Ammon's horn (tissue), 1 donor: ENCODE data around the gene USP8.
"Not testable (repeated sequence)": the region's sequence is repeated elsewhere in the genome, so short reads cannot be mapped to it uniquely, and the experiment has no call there.

Experiments used
- DNase-seq: peaks from one replicate; pipeline ENCODE4 v3.0.0-alpha.2; 2016; ENCODE audit warnings: low spot score

Gene USP8

DNA sequence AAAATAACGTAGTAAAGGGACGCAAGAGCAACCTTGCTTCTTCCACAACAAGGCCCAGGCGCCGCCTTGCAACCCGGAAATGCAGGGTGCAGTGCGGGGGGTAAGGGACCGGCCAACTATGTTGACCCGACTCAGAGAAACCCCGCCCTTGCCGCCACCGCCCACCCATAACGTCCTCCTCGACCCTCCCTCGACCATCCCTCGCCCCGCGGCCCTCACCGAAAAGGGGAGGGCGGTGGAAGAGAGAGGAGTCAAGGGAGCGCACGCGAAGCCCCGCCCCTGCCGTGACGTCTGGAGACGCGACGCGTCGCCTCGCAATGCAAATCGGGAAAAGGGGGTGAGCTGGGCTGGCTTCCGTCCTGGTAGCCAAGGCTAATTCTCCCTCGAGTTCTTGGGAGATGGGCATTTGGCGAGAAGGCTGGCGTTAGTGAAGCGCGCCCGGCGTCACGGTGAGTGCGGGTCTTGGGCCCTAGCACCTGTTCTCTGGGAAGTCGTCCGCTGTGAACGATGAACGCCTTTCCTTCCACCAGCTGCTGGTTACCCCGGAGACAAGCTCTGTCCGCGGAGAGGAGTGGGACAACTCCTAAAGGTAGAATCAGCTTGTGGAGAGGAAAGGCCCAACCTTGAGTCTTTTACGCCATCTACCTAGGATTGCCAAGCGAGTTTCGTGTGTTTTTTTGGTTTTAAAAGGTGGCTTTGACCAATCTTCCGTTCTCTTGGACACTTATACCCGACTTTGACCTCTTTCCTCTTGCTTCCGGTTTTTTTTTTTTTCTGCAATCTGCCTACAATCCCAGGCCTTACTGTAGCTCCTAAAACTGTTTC is at the start of gene USP8:
Gene USP8 (plus strand): TSS at position 340 of the 825 bp plus-strand sequence. CDS start 14,669 bp downstream, outside the sequence.
- DNase-seq = peak; percentile 98

DNA sequence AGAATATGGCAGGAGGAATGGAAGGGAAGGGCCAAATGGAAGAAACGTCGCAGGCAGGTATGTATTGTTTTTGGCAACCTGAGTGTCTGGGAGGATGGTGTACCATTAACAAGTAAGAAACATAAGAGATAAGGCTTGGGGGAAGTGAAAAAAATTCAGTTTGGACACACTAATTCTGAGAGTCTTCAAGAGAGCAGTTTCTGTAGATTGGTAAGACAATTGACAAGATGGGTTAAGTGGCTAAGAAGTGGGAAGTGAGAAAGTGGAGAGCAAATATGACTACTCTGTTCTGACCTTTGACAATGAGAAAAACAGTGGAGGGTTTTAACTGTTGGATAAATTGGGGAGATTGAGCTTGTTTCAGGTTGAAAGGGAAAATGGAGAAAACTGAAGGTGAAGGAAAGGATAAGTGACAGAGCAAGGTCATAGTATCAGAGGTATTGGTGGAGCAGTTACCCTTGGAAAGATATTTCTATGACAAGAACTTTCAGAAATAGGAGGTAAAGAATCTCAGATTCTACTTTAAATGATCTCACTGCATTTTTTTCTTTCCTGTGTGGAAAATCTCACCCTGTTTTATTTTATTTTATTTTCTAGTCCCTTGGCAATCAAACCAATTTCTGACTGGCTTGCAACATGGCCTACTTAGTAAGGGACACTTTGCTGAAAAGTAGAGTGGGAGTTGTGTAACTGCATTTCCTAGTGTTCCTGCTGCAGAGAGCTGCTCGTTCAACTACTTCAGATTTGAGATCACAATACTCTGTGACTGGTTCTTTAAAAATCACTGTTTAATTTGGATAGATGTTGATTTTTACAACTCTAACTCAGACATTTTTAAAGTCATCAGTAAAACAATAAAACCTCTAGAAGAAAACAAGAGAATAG is 46.1 kb upstream of the USP8 start:
- DNase-seq = no peak

DNA sequence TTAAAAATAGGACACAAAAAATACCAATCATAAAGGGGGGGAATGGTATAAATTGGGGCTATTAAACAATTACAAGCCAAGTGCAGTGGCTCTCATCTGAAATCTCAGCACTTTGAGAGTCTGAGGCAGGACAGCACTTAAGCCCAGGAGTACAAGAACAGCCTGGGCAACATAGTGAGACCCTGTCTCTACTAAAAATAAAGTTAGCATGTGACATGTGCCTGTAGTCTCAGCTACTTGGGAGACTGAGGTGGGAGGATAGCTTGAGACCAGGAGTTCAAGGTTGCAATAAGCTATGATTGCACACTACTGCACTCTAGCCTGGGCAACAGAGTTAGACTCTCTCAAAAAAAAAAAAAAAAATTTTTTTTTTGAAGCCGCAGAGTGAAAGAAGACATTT is 45.4 kb upstream of the USP8 start:
- no peak for DNase-seq

DNA sequence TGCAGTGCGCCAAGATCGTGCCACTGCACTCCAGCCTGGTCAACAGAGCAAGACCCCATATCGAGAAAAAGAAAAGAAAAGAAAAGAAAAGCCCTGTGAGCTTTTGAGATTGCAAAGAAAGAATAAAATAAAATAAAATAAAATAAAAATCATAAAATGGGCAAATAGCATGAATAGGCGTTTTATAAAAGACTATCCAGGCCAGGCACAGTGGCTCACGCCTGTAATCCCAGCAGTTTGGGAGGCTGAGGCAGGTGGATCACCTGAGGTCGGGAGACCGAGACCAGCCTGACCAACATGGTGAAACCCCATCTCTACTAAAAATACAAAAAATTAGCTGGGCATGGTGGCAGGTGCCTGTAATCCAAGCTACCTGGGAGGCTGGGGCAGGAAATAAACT is 44.8 kb upstream of the USP8 start:
- not testable (repeated sequence) for DNase-seq

DNA sequence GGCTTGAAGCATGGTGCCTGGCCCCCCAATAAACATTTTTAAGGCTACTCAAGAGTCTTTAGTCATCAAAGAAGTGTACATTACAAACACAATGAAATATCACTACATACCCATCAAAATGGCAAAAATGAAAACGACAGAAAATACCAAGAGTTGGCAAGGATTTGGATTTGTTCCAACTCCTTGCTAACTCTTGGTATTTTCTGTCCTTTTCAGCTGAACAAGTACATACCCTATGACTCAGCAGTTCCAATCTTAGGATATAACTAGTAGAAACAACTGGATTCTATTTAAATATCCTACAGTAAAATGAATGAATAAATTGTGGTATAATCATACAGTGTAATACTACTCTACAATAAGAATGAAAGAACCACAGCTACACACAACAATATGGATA is 44.1 kb upstream of the USP8 start:
- DNase-seq = no peak

DNA sequence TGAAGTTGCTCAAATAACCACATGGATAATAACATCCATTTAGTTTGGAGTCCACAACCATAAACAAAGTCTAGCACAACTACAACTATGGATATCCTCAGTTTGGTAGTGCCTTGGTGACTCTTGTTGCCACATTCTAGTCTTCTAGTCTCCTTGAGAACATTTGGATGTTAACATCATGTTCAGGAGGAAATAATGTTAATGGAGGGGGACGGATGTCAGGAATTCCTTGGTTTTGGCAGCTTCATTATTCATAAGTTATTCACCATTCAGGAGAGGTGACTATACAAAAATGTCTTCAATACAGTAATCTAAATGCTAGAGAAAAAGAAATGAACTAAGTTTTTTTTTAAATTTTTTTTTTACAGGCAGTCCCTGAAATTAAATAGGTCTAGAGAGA is 42.8 kb upstream of the USP8 start:
- DNase-seq = no peak

DNA sequence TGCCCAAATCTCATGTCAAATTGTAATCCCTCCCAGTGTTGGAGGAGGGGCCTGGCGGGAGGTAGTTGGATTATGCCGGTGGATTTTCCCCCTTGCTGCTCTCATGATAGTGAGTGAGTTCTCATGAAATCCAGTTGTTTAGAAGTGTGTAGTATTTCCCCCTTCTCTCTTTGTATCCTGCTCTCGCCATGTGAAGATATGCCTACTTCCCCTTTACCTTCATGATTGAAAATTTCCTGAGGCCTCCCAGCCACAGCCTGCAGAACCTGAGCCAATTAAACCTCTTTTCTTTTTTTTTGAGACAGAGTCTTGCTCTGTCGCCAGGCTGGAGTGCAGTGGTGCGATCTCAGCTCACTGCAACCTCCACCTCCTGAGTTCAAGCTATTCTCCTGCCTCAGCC is 41.8 kb upstream of the USP8 start:
- not testable (repeated sequence) for DNase-seq

DNA sequence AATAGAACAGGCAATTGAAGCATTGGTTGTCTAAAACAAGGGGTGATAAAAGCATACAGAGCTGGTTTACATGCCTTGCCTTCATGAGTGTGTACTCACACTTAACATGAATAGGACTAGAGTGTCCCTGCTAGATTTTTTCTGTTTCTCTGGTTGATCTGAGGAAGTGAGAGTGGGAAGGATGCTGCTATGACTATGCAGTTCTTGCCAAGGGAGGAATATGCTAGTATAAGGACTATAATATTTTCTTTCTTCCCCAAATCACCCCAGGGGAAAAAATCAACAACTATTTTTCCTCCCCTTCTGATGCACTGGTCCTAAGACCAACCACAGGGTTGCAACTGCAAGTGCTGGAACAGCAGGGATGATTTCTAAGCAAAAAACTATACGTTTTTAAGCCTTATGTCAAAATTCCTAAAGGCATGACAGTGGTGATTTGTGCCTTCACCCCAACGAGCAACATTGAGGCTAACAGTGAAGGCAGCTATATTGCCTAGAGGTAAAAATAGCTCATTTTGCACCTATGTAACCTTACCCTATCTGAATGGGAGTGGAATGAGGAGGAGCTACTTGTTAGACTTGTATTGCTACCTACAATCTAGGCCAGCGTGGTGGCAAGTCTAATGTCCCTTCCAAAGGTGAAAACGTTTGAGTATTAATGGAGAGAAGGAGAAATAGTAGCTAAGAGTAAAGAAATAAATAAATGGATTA is 33.5 kb upstream of the USP8 start:
- DNase-seq = peak; percentile 9

DNA sequence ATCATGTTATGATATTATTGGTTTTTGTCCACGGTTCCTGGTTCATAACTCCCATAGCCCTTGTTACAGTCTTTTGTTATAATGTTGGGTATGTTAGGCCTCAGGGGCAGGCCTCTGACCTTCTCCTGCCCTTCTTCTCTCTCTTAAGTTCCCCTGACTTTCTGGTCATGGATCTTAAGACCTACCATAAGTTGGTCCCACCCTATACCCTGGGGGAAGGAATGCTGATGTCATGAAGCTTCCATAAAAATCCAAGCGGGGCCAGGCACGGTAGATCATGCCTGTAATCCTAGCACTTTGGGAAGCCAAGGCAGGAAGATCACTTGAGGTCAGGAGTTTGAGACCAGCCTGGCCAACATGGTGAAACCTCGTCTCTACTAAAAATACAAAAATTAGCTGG is 32.6 kb upstream of the USP8 start:
- not testable (repeated sequence) for DNase-seq

DNA sequence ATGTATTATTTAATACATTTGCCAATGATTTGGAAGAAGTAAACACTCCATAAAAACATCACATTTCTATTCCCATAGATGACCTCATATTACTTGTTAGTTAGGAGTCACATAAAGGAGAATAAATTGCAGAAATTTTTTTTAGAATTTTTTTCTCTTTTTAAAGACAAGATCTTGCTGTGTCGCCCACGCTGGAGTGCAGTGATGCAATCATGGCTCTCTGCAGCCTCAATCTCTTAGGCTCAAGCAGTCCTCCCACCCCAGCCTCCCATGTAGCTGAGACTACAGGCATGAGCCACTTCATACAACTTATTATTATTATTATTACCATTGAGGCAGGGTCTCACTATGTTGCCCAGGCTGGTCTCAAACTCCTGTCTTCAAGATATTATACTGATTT is 12.3 kb upstream of the USP8 start:
- DNase-seq = no peak

DNA sequence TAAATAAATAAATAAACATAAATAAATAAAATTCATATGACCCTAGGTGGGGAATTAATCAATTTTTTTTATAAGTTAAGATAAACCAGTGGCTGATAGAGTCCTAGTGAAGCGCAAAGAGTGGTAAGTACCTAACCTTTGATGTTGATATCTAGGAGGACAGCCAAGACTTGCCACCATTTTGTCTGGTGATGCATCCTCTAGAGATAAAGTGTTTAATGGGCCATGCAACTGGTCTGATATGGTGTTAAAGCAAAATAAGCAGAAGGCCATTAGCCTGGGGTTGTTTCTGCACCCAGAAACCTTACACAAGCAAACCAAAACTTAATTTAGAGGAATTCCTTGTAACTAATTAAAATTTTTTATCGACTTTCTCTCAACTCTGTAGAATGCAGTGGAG is 9.6 kb upstream of the USP8 start:
- no peak for DNase-seq

DNA sequence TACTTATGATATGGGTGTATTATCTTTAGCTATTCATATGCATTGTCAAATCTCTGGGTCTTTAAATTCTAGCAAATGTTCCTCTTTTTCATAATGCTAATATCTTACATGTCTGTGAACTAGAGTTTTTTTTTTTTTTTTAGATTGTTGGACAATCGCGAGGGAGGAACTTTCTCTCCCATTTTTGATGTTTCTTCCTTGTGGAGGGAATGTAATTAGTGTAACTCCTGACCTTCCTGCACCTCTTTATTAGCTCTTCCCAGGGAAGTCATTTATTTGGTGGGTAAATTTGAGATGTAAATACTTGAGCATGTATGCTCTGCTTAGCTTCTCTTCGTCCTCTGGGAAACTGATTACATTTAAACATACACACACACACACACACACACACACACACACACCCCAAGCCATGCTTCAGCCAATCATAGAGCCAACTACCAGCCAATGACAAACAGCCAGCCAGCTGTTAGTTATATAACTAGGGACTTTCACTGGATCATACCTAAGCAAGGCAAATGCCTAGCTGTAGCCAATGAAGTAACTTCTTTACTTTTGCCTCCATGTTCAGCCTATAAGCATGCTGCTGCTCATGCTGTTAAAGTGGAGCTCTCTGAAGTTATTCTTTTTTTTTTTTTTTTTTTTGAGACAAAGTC is 8.3 kb upstream of the USP8 start:
- DNase-seq = no peak

DNA sequence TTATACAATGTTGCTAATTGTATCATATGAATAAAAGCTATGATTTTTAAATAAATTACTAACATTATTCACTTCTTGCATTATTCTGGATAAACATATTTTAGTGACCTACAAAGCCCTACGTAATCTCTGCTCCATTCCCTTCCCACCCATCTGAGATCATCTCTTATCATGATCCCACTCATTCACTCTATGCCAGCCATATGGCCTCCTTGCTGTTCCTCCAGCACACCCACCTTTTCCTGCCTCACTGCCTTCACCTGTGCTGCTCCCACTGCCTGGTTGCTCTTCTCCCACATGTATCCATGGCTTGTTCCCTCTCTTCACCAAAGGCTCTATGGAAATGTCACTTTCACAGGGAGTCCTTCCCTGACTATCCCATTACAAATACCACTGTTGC is 7.3 kb upstream of the USP8 start:
- DNase-seq = peak; percentile 50

DNA sequence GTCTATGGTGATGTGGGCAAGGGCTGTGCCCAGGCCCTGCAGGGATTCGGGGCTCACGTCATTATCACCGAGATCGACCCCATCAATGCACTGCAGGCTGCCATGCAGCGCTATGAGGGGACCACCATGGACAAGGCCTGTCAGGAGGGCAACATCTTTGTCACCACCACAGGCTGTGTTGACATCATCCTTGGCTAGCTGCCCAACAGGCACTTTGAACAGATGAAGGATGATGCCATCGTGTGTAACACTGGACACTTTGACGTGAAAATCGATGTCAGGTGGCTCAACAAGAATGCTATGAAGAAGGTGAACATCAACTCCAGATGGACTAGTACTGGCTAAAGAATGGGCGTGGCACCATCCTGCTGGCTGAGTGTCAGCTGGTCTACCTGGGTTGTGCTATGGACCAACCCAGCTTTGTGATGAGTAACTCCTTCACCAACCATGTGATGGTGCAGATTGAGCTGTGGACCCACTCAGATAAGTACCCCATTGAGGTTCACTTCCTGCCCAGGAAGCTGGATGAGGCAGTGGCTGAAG is 6.1 kb upstream of the USP8 start:
- no peak for DNase-seq

DNA sequence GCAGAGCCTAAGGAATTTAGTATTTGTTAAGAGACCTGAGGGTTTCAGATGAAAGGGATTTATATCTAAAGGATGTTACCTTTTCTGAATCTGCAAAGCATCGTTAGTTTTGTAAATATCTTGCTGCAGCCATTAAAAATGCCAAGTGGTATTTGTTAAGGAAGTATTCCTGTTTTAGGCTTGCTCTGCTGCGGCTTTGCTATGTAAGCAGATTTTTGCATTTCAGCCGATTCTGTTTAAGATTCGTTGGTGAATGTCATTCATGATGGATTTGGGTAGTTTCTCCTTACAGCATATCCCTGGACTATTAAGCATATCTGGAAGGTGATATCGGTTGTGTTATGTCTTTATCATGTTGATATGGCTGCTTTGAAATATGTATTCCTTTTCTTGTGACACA is 1.0 kb downstream of the USP8 start:
- no peak for DNase-seq

DNA sequence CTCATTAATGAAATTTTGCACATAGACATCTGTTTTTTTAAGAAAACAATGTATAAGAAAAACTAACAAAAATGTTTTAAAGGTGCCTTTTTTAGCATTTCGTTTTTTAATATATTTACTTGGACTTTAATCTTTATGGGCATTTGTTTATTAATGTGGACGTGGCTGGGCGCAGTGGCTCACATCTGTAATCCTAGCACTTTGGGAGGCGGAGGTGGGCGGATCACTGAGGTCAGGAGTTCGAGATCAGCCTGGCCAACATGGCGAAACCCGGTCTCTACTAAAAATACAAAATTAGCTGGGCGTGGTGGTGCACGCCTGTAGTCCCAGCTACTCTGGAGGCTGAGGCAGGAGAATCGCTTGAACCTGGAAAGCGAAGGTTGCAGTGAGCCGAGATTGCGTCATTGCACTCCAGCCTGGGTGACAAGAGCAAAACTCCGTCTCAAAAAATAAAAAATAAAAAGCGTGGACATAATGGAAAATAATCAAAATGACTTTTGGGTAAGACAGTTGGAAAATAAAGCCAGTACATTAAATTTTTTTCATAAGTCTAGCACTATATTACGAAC is 1.6 kb downstream of the USP8 start:
- DNase-seq = not testable (repeated sequence)

DNA sequence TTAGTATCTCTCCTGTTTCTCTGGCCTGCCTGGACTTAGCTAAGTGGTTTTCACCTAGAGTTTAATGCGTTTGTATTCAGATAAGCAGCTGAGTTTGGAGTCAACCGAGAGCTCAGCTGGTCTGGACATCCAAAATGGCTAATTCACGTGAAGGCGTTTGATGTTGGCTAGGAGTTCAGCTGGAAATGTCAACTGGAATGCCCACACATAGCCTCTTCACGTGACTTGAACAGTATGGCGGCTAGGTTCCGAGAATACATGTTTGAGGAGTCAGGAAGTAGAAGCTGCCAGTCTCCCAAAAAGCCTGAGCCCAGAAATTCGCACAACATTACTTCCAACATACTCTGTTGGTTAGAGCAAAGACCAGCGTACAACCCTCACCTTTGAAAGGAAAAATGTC is 2.2 kb downstream of the USP8 start:
- no peak for DNase-seq

DNA sequence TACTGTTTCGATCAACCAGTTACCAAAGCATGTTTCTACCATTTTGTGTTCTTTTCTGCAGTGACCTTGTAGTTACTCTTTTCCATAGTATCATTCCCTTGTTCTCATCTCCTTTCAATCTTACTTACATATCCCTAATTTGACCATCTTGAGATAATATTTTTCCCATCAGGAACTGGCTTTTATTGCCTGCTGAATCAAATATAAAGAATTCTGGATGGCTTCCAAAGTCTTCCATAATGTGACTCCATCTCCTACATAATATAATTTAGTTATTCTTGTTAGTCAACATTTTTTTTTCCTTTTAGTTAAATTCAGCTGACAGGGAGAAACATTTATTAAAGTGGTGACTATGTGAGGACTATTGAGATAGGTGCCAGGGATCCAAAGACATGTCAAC is 7.0 kb downstream of the USP8 start:
- DNase-seq = no peak

DNA sequence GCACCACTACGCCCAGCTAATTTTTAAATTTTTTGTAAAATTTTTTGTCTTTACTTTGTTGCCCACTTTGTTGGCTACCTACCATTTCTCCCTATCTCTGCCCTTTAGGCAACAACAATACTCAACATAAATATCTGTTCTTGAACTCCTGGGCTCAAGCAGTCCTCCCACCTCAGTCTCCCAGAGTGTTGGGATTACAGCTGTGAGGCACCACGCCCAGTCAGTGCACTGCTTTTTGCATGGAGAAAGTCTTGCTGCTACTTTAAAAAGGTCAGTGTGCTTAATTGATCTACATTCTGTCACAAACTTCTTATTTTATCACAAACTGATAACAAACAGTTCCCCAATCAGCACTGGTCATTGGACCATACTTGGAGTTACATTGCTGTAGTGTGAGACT is 8.0 kb downstream of the USP8 start:
- no peak for DNase-seq

DNA sequence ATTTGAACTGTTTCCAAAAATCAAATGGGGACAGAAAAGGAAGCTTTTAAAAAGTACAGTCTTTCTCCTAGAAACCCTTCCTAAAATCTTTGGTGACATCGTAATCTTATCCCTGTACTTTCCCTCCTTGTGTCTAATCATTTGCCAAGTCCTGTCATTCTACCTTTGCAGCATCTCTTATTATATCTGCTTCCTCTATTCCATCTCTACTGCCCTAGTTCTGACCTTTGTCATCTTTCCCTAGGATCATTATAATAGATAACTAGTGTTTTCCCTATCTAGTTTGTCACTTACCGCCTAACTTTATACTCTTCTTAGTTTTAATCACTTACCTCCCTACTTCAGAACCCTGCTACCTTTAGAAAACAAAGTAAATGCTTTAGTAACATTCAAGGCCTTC is 11.6 kb downstream of the USP8 start:
- no peak for DNase-seq

DNA sequence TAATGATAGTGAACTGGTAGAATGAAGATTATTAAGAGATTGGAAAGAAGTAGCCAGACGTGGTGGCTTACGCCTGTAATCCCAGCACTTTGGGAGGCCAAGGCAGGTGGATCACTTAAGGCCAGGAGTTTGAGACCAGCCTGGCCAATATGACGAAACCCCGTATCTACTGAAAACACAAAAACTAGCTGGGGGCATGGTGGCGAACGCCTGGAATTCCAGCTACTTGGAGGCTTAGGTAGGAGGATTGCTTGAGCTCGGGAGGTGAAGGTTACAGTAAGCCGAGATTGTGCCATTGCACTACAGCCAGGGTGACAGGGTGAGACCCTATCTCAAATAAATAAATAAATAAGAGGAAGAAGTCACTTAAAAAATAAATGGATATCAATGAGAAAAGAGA is 14.0 kb downstream of the USP8 start:
- DNase-seq = no peak
